ENCODE results near the gene EIF3CL. TPM values are rescaled to one million over a fixed set of nuclear protein-coding genes. Genes with fewer than 3 reads are reported as not detected.
"Not testable (repeated sequence)": the region's sequence is repeated elsewhere in the genome, so short reads cannot be mapped to it uniquely, and the experiment has no call there.

EIF3CL gene, protein sequence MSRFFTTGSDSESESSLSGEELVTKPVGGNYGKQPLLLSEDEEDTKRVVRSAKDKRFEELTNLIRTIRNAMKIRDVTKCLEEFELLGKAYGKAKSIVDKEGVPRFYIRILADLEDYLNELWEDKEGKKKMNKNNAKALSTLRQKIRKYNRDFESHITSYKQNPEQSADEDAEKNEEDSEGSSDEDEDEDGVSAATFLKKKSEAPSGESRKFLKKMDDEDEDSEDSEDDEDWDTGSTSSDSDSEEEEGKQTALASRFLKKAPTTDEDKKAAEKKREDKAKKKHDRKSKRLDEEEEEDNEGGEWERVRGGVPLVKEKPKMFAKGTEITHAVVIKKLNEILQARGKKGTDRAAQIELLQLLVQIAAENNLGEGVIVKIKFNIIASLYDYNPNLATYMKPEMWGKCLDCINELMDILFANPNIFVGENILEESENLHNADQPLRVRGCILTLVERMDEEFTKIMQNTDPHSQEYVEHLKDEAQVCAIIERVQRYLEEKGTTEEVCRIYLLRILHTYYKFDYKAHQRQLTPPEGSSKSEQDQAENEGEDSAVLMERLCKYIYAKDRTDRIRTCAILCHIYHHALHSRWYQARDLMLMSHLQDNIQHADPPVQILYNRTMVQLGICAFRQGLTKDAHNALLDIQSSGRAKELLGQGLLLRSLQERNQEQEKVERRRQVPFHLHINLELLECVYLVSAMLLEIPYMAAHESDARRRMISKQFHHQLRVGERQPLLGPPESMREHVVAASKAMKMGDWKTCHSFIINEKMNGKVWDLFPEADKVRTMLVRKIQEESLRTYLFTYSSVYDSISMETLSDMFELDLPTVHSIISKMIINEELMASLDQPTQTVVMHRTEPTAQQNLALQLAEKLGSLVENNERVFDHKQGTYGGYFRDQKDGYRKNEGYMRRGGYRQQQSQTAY
- total RNA-seq, result 60.4 TPM

GRCh38 chr16:28403220-28404072, at the start of gene EIF3CL:
Gene EIF3CL, minus strand, starts transcription at chr16:28403841. Its CDS starts 223 bp downstream, at chr16:28403618.
- DNase-seq, result not testable (repeated sequence)

GRCh38 chr16:28447081-28447480, 43.4 kb upstream of the EIF3CL start:
- not testable (repeated sequence) for DNase-seq

DNA sequence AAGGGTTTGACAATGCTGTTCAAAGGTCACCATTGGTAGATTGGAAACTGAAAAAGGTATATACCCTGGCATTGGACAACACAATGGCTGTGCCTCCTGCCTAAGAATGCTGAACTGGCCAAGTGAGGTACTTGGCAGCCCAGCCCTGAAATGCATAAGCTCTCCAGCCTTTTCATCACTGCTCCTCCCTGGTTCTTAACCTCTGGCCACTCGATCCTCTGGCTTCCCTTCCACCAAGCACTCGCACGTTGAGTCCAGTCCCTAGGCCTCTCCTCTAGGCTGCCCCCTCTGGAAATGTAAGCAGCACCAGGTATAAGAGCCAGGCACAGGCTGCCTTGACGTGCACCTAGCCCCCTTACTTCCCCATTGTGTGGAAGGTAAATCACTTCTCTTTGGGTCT, 42.7 kb upstream of the EIF3CL start:
- DNase-seq, result not testable (repeated sequence)

DNA sequence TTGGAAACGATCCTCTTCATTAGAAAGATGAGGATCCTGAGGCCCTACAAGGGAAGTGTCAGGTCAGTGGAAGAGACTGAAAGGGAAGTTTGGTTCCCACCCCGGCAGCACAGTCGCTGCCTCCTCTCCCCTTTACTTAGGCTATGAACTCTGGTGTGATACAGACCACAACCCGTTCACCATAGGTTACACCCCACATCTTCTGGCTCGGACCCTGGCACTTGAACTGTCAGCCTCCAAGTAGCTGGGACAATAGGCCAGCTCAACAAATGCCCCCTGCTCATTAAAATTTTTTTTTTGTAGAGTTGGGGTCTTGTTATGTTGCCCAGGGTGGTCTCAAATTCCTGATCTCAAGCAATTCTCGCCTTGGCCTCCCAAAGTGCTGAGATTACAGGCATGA, 40.3 kb upstream of the EIF3CL start:
- not testable (repeated sequence) for DNase-seq

DNA sequence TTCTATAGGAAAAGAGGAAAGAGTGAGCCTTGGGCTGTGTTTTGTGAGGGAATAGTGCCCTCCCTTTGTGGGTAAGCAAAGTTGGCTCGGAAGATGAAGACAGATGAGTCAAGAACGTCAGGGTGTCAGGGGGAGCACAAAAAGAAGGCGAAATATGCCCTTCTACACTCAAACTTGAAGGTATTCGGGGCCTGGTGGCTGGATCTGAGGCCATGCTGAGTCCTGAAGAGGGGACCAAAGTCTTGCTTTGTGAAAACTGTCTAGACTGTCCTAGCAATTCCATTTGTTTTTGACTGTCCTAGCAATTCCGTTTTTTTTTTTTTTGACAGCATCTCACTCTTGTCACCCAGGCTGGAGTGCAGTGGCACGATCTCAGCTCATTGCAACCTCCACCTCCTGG, 35.3 kb upstream of the EIF3CL start:
- not testable (repeated sequence) for DNase-seq

DNA sequence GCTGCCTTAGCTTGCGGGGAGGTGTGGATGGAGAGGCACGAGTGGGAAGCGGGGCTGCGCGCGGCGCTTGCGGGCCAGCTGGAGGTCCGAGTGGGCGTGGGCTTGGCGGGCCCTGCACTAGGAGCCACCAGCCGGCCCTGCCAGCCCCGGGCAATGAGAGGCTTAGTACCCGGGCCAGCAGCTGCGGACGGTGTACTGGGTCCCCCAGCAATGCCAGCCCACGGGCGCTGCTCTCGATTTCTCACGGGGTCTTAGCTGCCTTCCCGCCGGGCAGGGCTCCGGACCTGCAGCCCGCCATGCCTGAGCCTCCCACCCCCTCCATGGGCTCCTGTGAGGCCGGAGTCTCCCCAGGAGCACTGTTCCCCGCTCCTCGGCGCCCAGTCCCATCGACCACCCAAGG, 31.7 kb upstream of the EIF3CL start:
- not testable (repeated sequence) for DNase-seq

DNA sequence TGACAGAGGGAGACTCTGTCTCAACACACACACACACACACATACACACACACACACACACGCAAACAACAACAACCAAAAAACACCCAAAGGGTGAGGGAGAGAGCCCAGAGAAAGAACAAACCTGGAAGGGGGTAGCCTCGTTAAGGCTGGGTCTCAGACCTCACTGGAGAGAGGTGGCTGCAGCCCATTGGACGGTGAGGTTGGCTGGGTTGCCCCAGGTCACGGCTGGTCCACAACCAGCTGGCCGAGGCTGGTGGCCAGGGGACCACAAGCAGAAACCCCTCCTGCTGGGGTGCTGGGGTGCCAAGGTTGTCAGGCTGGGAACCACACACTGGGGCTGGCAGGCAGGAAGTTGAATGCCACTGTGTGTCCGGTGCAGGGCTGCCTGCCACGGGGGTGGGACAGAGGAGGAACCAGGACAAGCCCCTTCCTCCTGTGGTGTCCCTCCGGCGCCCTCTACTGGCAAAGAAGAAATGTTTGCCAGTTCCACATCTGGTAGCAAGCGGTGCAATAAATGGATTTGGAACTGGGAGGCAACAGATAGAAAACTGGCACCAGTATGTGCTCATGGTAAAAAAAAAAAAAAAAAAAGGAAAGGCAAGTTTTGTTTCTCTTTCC, 22.5 kb upstream of the EIF3CL start:
- not testable (repeated sequence) for DNase-seq

GRCh38 chr16:28421071-28421750, 17.6 kb upstream of the EIF3CL start:
- not testable (repeated sequence) for DNase-seq

DNA sequence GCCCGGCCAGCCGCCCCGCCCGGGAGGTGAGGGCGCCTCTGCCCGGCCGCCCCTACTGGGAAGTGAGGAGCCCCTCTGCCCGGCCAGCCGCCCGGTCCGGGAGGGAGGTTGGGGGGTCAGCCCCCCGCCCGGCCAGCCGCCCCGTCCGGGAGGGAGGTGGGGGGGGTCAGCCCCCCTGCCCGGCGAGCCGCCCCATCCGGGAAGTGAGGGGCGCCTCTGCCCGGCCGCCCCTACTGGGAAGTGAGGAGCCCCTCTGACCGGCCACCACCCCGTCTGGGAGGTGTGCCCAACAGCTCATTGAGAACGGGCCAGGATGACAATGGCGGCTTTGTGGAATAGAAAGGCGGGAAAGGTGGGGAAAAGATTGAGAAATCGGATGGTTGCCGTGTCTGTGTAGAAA, 13.4 kb upstream of the EIF3CL start:
- DNase-seq, result not testable (repeated sequence)

- not testable (repeated sequence) for DNase-seq
Measured at GRCh38 chr16:28414530-28414929, 10.9 kb upstream of the EIF3CL start.

DNA sequence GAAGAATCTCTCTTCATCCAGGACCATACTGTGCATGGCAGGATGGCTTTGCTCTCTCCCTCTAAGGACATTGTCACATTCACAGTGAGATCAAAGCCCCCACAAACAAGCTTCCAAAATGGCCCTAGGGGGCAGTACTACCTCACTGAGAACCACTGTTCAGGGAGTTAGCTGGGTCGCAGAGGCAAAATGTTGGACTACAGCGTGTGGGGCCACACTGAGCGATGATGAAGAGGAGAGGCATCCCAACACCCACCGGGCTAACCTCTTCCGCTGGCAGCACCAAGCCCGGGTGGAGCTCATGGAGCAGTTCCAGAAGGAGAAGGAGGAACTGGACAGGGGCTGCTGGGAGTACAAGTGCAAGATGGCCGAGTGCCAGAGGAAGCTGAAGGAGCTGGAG, 9.9 kb upstream of the EIF3CL start:
- DNase-seq, result not testable (repeated sequence)

- DNase-seq, result not testable (repeated sequence)
Measured at GRCh38 chr16:28392054-28392453, 11.6 kb downstream of the EIF3CL start.

DNA sequence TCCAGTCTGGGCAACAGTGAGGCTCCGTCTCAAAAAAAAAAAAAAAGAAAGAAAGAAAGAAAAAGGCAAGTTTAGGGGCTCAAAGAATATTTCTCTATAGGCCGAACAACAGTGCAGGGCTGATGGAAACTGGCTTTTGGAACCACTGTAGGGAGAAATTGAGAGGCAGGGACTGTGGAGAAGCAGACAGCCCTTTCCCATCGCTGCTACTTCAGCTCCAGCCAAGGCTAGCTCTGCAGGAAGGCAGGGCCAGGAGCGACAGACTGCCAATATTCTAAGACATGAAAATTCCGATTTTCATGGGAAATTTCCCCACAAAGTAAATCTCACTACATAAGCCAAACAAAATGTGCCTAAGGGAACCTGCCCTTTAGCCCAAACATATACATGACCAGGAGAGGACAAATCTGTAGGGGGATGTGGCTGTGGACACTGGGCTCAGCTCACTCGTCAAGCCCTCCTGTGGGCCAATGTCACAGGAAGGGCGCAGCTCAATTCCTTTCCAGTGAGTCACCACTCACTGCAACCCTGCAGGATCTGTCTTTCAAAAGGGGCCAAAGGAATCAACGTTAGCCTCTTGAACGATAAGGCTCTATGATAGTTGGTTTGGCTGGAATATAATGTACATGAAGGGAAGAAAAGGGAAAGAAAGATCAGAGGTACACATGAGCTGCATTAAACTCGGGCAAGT, 21.3 kb downstream of the EIF3CL start:
- DNase-seq, result not testable (repeated sequence)

DNA sequence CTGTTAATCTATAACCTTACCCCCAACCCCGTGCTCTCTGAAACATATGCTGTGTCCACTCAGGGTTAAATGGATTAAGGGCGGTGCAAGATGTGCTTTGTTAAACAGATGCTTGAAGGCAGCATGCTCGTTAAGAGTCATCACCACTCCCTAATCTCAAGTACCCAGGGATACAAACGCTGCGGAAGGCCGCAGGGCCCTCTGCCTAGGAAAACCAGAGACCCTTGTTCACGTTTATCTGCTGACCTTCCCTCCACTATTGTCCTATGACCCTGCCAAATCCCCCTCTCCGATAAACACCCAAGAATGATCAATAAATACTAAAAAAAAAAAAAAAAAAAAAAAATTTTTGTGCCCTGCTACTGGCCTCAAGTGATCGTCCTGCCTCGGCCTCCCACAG, 25.8 kb downstream of the EIF3CL start:
- DNase-seq, result not testable (repeated sequence)

- DNase-seq, result not testable (repeated sequence)
Measured at GRCh38 chr16:28377108-28377625, 26.5 kb downstream of the EIF3CL start.

DNA sequence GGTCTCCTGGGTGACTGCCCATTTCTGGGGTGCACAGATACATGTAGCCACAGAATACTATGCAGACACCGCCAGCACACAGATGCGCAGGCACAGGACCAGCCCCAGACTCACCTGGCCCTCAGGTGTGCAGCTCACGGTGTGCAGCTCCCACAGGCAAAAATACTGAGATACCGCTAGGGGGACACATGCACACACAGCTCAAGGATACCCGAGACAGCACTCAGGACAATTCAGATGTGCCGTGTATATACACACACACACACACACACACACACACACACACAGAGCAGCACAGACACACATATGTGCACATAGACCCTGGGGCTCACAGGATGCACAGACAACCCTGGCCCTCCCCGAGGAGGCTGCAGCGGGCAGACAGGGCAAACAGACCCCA, 28.5 kb downstream of the EIF3CL start:
- DNase-seq, result not testable (repeated sequence)

GRCh38 chr16:28374281-28374680, 29.4 kb downstream of the EIF3CL start:
- not testable (repeated sequence) for DNase-seq

DNA sequence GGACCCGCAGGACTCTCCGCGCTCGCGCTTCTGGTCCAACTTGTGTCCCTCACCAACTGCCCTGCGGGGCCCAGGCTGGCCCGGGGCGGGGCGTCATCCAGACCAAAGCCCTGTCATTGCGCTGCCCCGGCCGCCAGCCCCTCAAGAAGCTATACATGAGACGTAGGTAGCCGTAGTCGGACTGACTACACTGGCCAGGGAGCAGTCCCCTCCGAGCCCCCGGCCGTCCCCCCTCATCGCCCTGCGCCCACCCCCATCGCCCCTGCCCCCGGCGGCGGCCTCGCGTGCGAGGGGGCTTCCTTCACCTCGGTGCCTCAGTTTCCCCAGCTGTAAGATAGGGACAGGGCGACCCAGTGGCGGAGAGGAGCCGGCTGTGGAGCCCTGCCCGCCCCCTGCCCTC, 35.7 kb downstream of the EIF3CL start:
- not testable (repeated sequence) for DNase-seq

GRCh38 chr16:28364268-28365173, 39.1 kb downstream of the EIF3CL start:
- DNase-seq, result not testable (repeated sequence)
